Chondrocyte (in vitro differentiated cells): ENCODE results near the gene LTBP1. TPM values are rescaled to one million over a fixed set of nuclear protein-coding genes. Genes with fewer than 3 reads are reported as not detected.

Experiments used
- DNase-seq: peaks from one replicate; pipeline ENCODE4 v3.0.0; 2021; ENCODE audit warnings: mixed read lengths, low spot score
- H3K27ac Mint-ChIP-seq: one replicate; pipeline ENCODE4 v1.8.0; 2021; ENCODE audit warnings: mild to moderate bottlenecking, moderate library complexity, mixed read lengths; ENCODE audit not compliant: unreplicated experiment
- H3K27me3 Mint-ChIP-seq: 2 replicates; pipeline ENCODE4 v1.8.0; 2021; ENCODE audit warnings: low read depth, mixed read lengths
- H3K36me3 Mint-ChIP-seq: 2 replicates; pipeline ENCODE4 v1.8.0; 2021; ENCODE audit warnings: low read depth, mixed read lengths
- H3K4me1 Mint-ChIP-seq: 2 replicates; pipeline ENCODE4 v1.8.0; 2021; ENCODE audit warnings: low read depth, mild to moderate bottlenecking, mixed read lengths
- H3K4me3 Mint-ChIP-seq: one replicate; pipeline ENCODE4 v1.8.0; 2021; ENCODE audit warnings: mild to moderate bottlenecking, moderate library complexity, mixed read lengths; ENCODE audit not compliant: unreplicated experiment
- H3K9me3 Mint-ChIP-seq: 2 replicates; pipeline ENCODE4 v1.8.0; 2021; ENCODE audit warnings: low read depth, mixed read lengths
- CTCF ChIP-seq: fragments of 200-600 bp; sonication (generic); IDR thresholded peaks from 2 replicates; pipeline ENCODE4 v1.5.0; 2021; ENCODE audit warnings: antibody characterized with exemption, mild to moderate bottlenecking, moderate library complexity
- total RNA-seq: library from RNA; stranded (reverse); gene quantifications from 3 replicates; pipeline ENCODE4 v1.2.1, GENCODE V29; 2021

The LTBP1 gene
- total RNA-seq, 1 donor from 2014 or later: 398 TPM

GRCh38 chr2:33111002-33111446 is 164.3 kb downstream of the LTBP1 start:
- Mint-ChIP-seq H3K4me3 (peak overlapping the region; percentile 51), H3K9me3 (peaks cover 6% of the 10 kb centered on the region), H3K27ac (peak overlapping the region; percentile 96), H3K36me3 (peaks cover 2% of the 10 kb centered on the region), H3K4me1 (peaks cover 62% of the 10 kb centered on the region), H3K27me3 (no peaks in the 10 kb centered on the region)
- TF ChIP-seq CTCF: no peak
- DNase-seq: no peak

GRCh38 chr2:33115196-33115595 is 168.4 kb downstream of the LTBP1 start:
- Mint-ChIP-seq H3K27me3 (no peaks in the 10 kb centered on the region), H3K27ac (peak overlapping the region; percentile 6)

GRCh38 chr2:33115728-33116127 is 169.0 kb downstream of the LTBP1 start:
- TF ChIP-seq CTCF: no peak
- peaks cover 27% of the 10 kb centered on the region for H3K4me1 Mint-ChIP-seq
- H3K27ac Mint-ChIP-seq: no peak overlapping the region
- no peak for DNase-seq
- H3K27me3 Mint-ChIP-seq: no peaks in the 10 kb centered on the region
- peaks cover 2% of the 10 kb centered on the region for H3K9me3 Mint-ChIP-seq
- H3K36me3 Mint-ChIP-seq: peaks cover 13% of the 10 kb centered on the region
- no peak overlapping the region for H3K4me3 Mint-ChIP-seq

More at GRCh38 chr2:33115196-33115595, 168.4 kb downstream of the LTBP1 start:
- H3K36me3 Mint-ChIP-seq: peaks cover 13% of the 10 kb centered on the region
- no peak for TF ChIP-seq CTCF
- H3K9me3 Mint-ChIP-seq: peaks cover 2% of the 10 kb centered on the region
- H3K4me3 Mint-ChIP-seq: no peak overlapping the region
- peaks cover 32% of the 10 kb centered on the region for H3K4me1 Mint-ChIP-seq
- no peak for DNase-seq

GRCh38 chr2:33116799-33117198 is 170.0 kb downstream of the LTBP1 start:
- Mint-ChIP-seq H3K27ac (no peak overlapping the region), H3K9me3 (peaks cover 2% of the 10 kb centered on the region), H3K27me3 (no peaks in the 10 kb centered on the region), H3K36me3 (peaks cover 11% of the 10 kb centered on the region), H3K4me1 (peaks cover 17% of the 10 kb centered on the region), H3K4me3 (no peak overlapping the region)
- TF ChIP-seq CTCF: no peak
- DNase-seq: no peak

- Mint-ChIP-seq H3K4me1 (peaks cover 17% of the 10 kb centered on the region), H3K27me3 (no peaks in the 10 kb centered on the region), H3K4me3 (no peak overlapping the region), H3K36me3 (peaks cover 11% of the 10 kb centered on the region), H3K9me3 (peaks cover 2% of the 10 kb centered on the region), H3K27ac (no peak overlapping the region)
- TF ChIP-seq CTCF: no peak
- no peak for DNase-seq
These were observed 171.9 kb downstream of the LTBP1 start for GRCh38 chr2:33118651-33119050.
